Endodermal cell (in vitro differentiated cells): ENCODE measurements around the gene ITGA2. TPM values are rescaled to one million over a fixed set of nuclear protein-coding genes. Genes with fewer than 3 reads are reported as not detected.

Source experiments
- DNase-seq: peaks from one replicate; pipeline ENCODE4 v3.0.0-alpha.2; 2017
- H3K27ac ChIP-seq: 2 replicates; pipeline ENCODE4 v1.5.1; 2013; ENCODE audit warnings: mild to moderate bottlenecking, low read depth, low read length, moderate library complexity
- H3K27me3 ChIP-seq: 2 replicates; pipeline ENCODE4 v1.6.1; 2013; ENCODE audit warnings: mild to moderate bottlenecking, low read length, moderate library complexity; ENCODE audit not compliant: insufficient read depth, control insufficient read depth, poor library complexity, severe bottlenecking
- H3K36me3 ChIP-seq: 2 replicates; pipeline ENCODE4 v1.7.0; 2013; ENCODE audit warnings: mild to moderate bottlenecking, low read length, moderate library complexity; ENCODE audit not compliant: control insufficient read depth, insufficient read depth
- H3K4me1 ChIP-seq: one replicate; pipeline ENCODE4 v1.7.0; 2013; ENCODE audit warnings: low read length; ENCODE audit not compliant: control insufficient read depth, insufficient read depth
- H3K4me3 ChIP-seq: 2 replicates; pipeline ENCODE4 v1.5.1; 2013; ENCODE audit warnings: mild to moderate bottlenecking, low read length, moderate library complexity
- H3K9ac ChIP-seq: 2 replicates; pipeline ENCODE4 v1.6.1; 2013; ENCODE audit warnings: mild to moderate bottlenecking, low read length, moderate library complexity; ENCODE audit not compliant: poor library complexity, severe bottlenecking; ENCODE audit errors: extremely low read depth
- H3K9me3 ChIP-seq: 2 replicates; pipeline ENCODE4 v1.6.1; 2013; ENCODE audit warnings: mild to moderate bottlenecking, low read length, moderate library complexity; ENCODE audit not compliant: control insufficient read depth
- H3K27ac Mint-ChIP-seq: 2 replicates; pipeline ENCODE4 v1.8.0; 2020; ENCODE audit warnings: mixed read lengths
- H3K27me3 Mint-ChIP-seq: 2 replicates; pipeline ENCODE4 v1.8.0; 2021; ENCODE audit warnings: mild to moderate bottlenecking, mixed read lengths; ENCODE audit not compliant: insufficient read depth
- H3K36me3 Mint-ChIP-seq: 2 replicates; pipeline ENCODE4 v1.8.0; 2020; ENCODE audit warnings: low read depth, mixed read lengths
- H3K4me1 Mint-ChIP-seq: 2 replicates; pipeline ENCODE4 v1.8.0; 2020; ENCODE audit warnings: mixed read lengths
- H3K4me3 Mint-ChIP-seq: 2 replicates; pipeline ENCODE4 v1.8.0; 2020; ENCODE audit warnings: mild to moderate bottlenecking, moderate library complexity, mixed read lengths
- H3K9me3 Mint-ChIP-seq: 2 replicates; pipeline ENCODE4 v1.8.0; 2020; ENCODE audit warnings: mild to moderate bottlenecking, mixed read lengths
- WGBS, 2 experiments: methylation state at CpG; one replicate each; pipeline versions ENCODE4 v1.1.5 to v1.1.7; 2013; ENCODE audit warnings: missing lambda C conversion rate in 2 of 2, mixed read lengths in 1 of 2; ENCODE audit not compliant: insufficient coverage in 1 of 2, insufficient read length in 1 of 2; 5-methylcytosine and 5-hydroxymethylcytosine counted together
- total RNA-seq, 2 donors: library from RNA; stranded (reverse); fragmentation: NEBNext Ultra II Directional in 1 of 2; extraction: Animal tissue kit (Norgen Biotek cat#: 25700) in 1 of 2; gene quantifications; 2 replicates in 1 of 2; 3 replicates in 1 of 2; pipeline ENCODE4 v1.2.1, GENCODE V29; 2021
- TF ChIP-seq, protein P1 (sequence below): fragments of 200-600 bp; sonication (generic); conservative IDR thresholded peaks from 2 replicates; pipeline ENCODE4 v1.5.0; 2021; ENCODE audit warnings: antibody characterized with exemption, mild to moderate bottlenecking

The ITGA2 gene
- total RNA-seq, 2 donors from 2014 or later, result 1.3 to 4.0 TPM

DNA sequence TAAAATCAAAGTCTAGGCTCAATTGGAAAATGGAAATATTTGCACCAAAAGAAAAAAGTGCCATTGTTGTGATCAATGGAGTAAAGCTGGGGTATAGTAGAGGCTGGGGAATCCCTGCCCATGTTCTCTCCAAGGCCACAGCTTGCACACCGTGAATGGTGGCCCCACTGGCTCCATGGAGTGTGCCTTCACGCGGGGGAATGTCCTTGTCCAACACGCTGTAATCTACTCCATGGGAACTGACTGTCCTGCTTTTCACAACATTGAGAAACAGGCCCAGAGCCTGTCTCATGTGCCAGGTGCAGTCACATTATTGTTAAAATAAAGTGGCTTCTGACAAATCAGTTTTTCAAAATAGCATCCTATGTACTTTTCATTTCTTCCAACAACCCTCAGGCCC lies 33.1 kb upstream of the ITGA2 start:
- Histone ChIP-seq H3K27ac (no peak overlapping the region), H3K9me3 (no peaks in the 10 kb centered on the region), H3K27me3 (no peaks in the 10 kb centered on the region), H3K9ac (no peak overlapping the region), H3K4me1 (no peaks in the 10 kb centered on the region), H3K4me3 (no peak overlapping the region), H3K36me3 (no peaks in the 10 kb centered on the region)
- TF ChIP-seq, protein P1, sequence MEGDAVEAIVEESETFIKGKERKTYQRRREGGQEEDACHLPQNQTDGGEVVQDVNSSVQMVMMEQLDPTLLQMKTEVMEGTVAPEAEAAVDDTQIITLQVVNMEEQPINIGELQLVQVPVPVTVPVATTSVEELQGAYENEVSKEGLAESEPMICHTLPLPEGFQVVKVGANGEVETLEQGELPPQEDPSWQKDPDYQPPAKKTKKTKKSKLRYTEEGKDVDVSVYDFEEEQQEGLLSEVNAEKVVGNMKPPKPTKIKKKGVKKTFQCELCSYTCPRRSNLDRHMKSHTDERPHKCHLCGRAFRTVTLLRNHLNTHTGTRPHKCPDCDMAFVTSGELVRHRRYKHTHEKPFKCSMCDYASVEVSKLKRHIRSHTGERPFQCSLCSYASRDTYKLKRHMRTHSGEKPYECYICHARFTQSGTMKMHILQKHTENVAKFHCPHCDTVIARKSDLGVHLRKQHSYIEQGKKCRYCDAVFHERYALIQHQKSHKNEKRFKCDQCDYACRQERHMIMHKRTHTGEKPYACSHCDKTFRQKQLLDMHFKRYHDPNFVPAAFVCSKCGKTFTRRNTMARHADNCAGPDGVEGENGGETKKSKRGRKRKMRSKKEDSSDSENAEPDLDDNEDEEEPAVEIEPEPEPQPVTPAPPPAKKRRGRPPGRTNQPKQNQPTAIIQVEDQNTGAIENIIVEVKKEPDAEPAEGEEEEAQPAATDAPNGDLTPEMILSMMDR, result no peak
- WGBS, 2 experiments, result 81 to 93% methylated on average over 4 of the region's 4 CpGs
- Mint-ChIP-seq H3K4me1 (no peaks in the 10 kb centered on the region), H3K27me3 (no peaks in the 10 kb centered on the region), H3K9me3 (no peaks in the 10 kb centered on the region), H3K27ac (no peak overlapping the region), H3K4me3 (no peak overlapping the region), H3K36me3 (no peaks in the 10 kb centered on the region)
- DNase-seq, result no peak

DNA sequence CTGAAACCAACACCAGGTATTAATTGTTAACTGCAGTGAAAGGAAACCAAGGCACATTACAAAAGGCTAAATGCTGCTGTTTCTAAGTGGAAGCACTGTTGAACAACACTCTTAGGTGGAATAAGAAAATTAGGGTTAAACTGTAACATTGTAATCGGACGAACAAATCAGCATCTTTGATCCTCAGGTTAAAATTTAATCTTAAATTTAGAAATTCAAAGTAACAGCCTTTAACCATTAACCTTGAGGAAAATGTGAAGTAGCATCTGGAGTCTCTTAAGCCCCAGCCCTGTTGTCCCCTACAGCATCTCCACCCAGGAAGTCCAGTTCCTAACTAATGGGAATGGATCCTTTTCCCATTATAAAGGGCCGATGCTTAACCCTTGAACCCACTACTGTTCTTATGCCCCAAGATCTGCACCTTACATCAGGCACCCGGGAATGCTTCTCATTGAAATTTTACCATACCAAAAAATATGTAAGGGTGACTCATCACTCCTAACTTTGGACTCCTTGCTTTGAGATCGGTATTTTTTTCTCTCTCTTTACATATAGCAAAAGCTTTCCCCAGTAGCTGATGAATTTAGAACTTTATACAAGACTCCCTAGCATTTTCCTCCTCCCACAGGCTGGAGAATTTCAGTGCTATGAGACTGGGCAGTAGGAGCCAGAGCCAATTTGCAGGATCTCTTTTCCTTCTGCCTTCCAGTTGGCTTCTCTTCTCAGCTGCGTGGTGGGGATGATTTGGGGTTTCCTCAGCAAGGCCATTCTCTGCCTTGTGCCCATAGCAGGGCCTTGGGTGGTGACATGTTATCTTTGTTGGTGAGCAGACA lies 32.0 kb upstream of the ITGA2 start:
- no peaks in the 10 kb centered on the region for H3K36me3 Mint-ChIP-seq
- no peak for DNase-seq
- no peak overlapping the region for H3K4me3 ChIP-seq
- no peak overlapping the region for H3K27ac Mint-ChIP-seq
- H3K4me3 Mint-ChIP-seq, result no peak overlapping the region
- H3K27me3 ChIP-seq, result no peaks in the 10 kb centered on the region
- H3K4me1 ChIP-seq, result no peaks in the 10 kb centered on the region
- H3K4me1 Mint-ChIP-seq, result no peaks in the 10 kb centered on the region
- no peaks in the 10 kb centered on the region for H3K9me3 ChIP-seq
- no peaks in the 10 kb centered on the region for H3K36me3 ChIP-seq
- WGBS, 2 experiments, result 79 to 86% methylated on average over 4 to 6 of the region's 6 CpGs
- H3K9ac ChIP-seq, result no peak overlapping the region
- TF ChIP-seq, protein P1, result no peak
- no peaks in the 10 kb centered on the region for H3K27me3 Mint-ChIP-seq
- no peaks in the 10 kb centered on the region for H3K9me3 Mint-ChIP-seq
- no peak overlapping the region for H3K27ac ChIP-seq

DNA sequence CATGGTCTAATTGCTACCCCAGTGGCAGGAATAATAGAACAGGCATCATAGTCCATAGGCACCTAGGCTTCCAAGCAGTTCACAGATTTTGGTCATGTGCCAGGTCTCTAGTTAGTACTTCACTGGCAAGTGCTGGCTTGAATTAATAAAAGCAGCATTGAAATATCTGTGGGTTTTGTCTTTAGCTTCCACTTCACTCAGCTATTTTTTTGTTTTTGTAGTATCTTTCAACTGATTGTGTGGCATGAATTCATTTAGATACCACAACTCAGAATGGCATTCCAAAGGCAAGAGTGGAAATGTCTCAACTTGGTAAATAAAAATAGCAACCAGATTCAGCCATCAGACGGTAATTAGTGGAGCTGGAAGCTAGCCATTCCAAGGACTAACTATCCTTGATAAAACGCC lies 27.9 kb upstream of the ITGA2 start:
- 83 to 88% methylated on average over 2 of the region's 2 CpGs for WGBS, 2 experiments
- Mint-ChIP-seq H3K4me1 (no peaks in the 10 kb centered on the region), H3K9me3 (peaks cover 2% of the 10 kb centered on the region), H3K4me3 (no peak overlapping the region), H3K36me3 (no peaks in the 10 kb centered on the region), H3K27me3 (no peaks in the 10 kb centered on the region), H3K27ac (no peak overlapping the region)
- Histone ChIP-seq H3K27ac (no peak overlapping the region), H3K4me1 (no peaks in the 10 kb centered on the region), H3K4me3 (no peak overlapping the region), H3K9ac (no peak overlapping the region), H3K27me3 (no peaks in the 10 kb centered on the region), H3K9me3 (no peaks in the 10 kb centered on the region), H3K36me3 (no peaks in the 10 kb centered on the region)
- DNase-seq, result no peak
- TF ChIP-seq, protein P1, result no peak
